Measurements from ENCODE around the gene CHEK2.
"Not testable (repeated sequence)": the region's sequence is repeated elsewhere in the genome, so short reads cannot be mapped to it uniquely, and the experiment has no call there.

The CHEK2 gene

GRCh38 chr22:28768701-28769393 is 27.2 kb upstream of the CHEK2 start:
- no peak for DNase-seq (ENCODE audit: low spot score)
- ChIA-PET POLR2A (ENCODE audit: low non-redundant PET) (no interaction called here), CTCF (no interaction called here)
- no peak for TF ChIP-seq CTCF (conservative IDR thresholded peaks at IDR 0.05; ENCODE audit: low read depth)
- H3K27ac ChIP-seq: no peak overlapping the region

GRCh38 chr22:28766628-28767027 is 25.0 kb upstream of the CHEK2 start:
- CTCF ChIA-PET: no interaction called here
- TF ChIP-seq CTCF (conservative IDR thresholded peaks at IDR 0.05; ENCODE audit: low read depth): no peak
- no peak overlapping the region for H3K27ac ChIP-seq
- POLR2A ChIA-PET (ENCODE audit: low non-redundant PET): no interaction called here
- no peak for DNase-seq (ENCODE audit: low spot score)

GRCh38 chr22:28762000-28762399 is 20.4 kb upstream of the CHEK2 start:
- H3K27ac ChIP-seq; CTCF ChIA-PET; POLR2A ChIA-PET (ENCODE audit: low non-redundant PET); DNase-seq (ENCODE audit: low spot score): not testable (repeated sequence)

GRCh38 chr22:28761449-28761755 is 19.8 kb upstream of the CHEK2 start:
- no peak overlapping the region for H3K27ac ChIP-seq
- ChIA-PET POLR2A (ENCODE audit: low non-redundant PET) (no interaction called here), CTCF (no interaction called here)
- no peak for TF ChIP-seq CTCF (conservative IDR thresholded peaks at IDR 0.05; ENCODE audit: low read depth)
- DNase-seq (ENCODE audit: low spot score): no peak

GRCh38 chr22:28759861-28760560 is 18.4 kb upstream of the CHEK2 start:
- no peak for TF ChIP-seq CTCF (conservative IDR thresholded peaks at IDR 0.05; ENCODE audit: low read depth)
- no peak for DNase-seq (ENCODE audit: low spot score)

GRCh38 chr22:28754512-28754911 is 12.9 kb upstream of the CHEK2 start:
- H3K27ac ChIP-seq; CTCF ChIA-PET; POLR2A ChIA-PET (ENCODE audit: low non-redundant PET); DNase-seq (ENCODE audit: low spot score): not testable (repeated sequence)

More at GRCh38 chr22:28759861-28760560, 18.4 kb upstream of the CHEK2 start:
- CTCF ChIA-PET: no interaction called here
- no peak overlapping the region for H3K27ac ChIP-seq
- POLR2A ChIA-PET (ENCODE audit: low non-redundant PET): interaction anchor here (0.6 kb wide), 2 partner anchors 41 to 114 kb away, joined by 3 read pairs; no protein-coding TSS in a partner anchor

GRCh38 chr22:28750471-28750881 is 8.9 kb upstream of the CHEK2 start:
- no peak for DNase-seq (ENCODE audit: low spot score)
- H3K27ac ChIP-seq: no peak overlapping the region
- no peak for TF ChIP-seq CTCF (conservative IDR thresholded peaks at IDR 0.05; ENCODE audit: low read depth)
- ChIA-PET POLR2A (ENCODE audit: low non-redundant PET) (no interaction called here), CTCF (no interaction called here)

All from RWPE1 (cell line).